HEK293 (cell line): ENCODE measurements around the gene EPHA6.

Experiments
- CTCF ChIA-PET: fragments of 350-600 bp; formaldehyde crosslinking; extraction: SDS; loops from one replicate; lab custom pipeline; 2021; ENCODE audit warnings: antibody characterized with exemption; lab: Yijun Ruan, JAX
- POLR2A ChIA-PET: fragments of 300-600 bp; formaldehyde crosslinking; extraction: SDS; loops from one replicate; lab custom pipeline; 2020; ENCODE audit warnings: antibody characterized with exemption, inconsistent platforms; lab: Yijun Ruan, JAX
- H3K27ac ChIP-seq: fragments of 200-500 bp; sonication (Bioruptor generic); 2 replicates; pipeline ENCODE4 v1.5.1; 2014; ENCODE audit warnings: low read depth, low read length, control low read depth, inconsistent platforms; ENCODE audit errors: extremely low read depth
- H3K36me3 ChIP-seq, 2 experiments: fragments of 200-500 bp in 1 of 2; sonication (Bioruptor generic) in 1 of 2; 1 replicate in 1 of 2; 2 replicates in 1 of 2; pipeline ENCODE4 v1.5.1; 2014 to 2017; ENCODE audit warnings: inconsistent platforms in 2 of 2, low read length in 2 of 2; ENCODE audit not compliant: control insufficient read depth in 2 of 2, insufficient read depth in 1 of 2
- H3K4me1 ChIP-seq: fragments of 200-500 bp; sonication (Bioruptor generic); 2 replicates; pipeline ENCODE4 v1.5.1; 2014; ENCODE audit warnings: mild to moderate bottlenecking, low read length, inconsistent platforms; ENCODE audit not compliant: control insufficient read depth, insufficient read depth
- H3K4me3 ChIP-seq: 2 replicates; pipeline ENCODE4 v1.5.1; 2011; ENCODE audit warnings: low read depth, mild to moderate bottlenecking, control low read depth, low read length, moderate library complexity
- H3K9me3 ChIP-seq: fragments of 200-500 bp; sonication (Bioruptor generic); 2 replicates; pipeline ENCODE4 v1.5.1; 2014; ENCODE audit warnings: low read depth, low read length, inconsistent platforms; ENCODE audit not compliant: control insufficient read depth, insufficient read depth
- PATZ1 ChIP-seq: fragments of 450-650 bp; formaldehyde crosslinking; IDR thresholded peaks from 2 replicates; pipeline ENCODE4 v1.5.1; 2016; ENCODE audit warnings: missing biosample characterization, missing genetic modification characterization
- PRDM10 ChIP-seq: fragments of 450-650 bp; formaldehyde crosslinking; IDR thresholded peaks from 2 replicates; pipeline ENCODE4 v1.5.1; 2016; ENCODE audit warnings: missing biosample characterization, missing genetic modification characterization
- SETDB1 ChIP-seq: IDR thresholded peaks from one replicate; pipeline ENCODE4 v1.6.1; 2017; ENCODE audit warnings: mild to moderate bottlenecking, low read length, moderate library complexity, mixed read lengths; ENCODE audit not compliant: insufficient read length
- SP2 ChIP-seq: fragments of 450-650 bp; formaldehyde crosslinking; IDR thresholded peaks from 2 replicates; pipeline ENCODE4 v1.5.1; 2016; ENCODE audit warnings: missing biosample characterization, missing genetic modification characterization
- ZBTB10 ChIP-seq: fragments of 450-650 bp; formaldehyde crosslinking; IDR thresholded peaks from 2 replicates; pipeline ENCODE4 v1.5.1; 2016; ENCODE audit warnings: missing biosample characterization, missing genetic modification characterization
- ZFHX2 ChIP-seq: fragments of 450-650 bp; formaldehyde crosslinking; conservative IDR thresholded peaks from 2 replicates; pipeline ENCODE4 v1.5.1; 2016; ENCODE audit warnings: missing biosample characterization, missing genetic modification characterization
- ZNF112 ChIP-seq: fragments of 450-650 bp; formaldehyde crosslinking; IDR thresholded peaks from 2 replicates; pipeline ENCODE4 v1.5.0; 2017; ENCODE audit warnings: missing biosample characterization, missing genetic modification characterization
- ZNF114 ChIP-seq: fragments of 450-650 bp; formaldehyde crosslinking; IDR thresholded peaks from 2 replicates; pipeline ENCODE4 v1.5.0; 2017; ENCODE audit warnings: missing biosample characterization, missing genetic modification characterization
- ZNF266 ChIP-seq: fragments of 450-650 bp; formaldehyde crosslinking; IDR thresholded peaks from 2 replicates; pipeline ENCODE4 v1.5.1; 2016; ENCODE audit warnings: missing biosample characterization, missing genetic modification characterization, low read depth
- ZNF335 ChIP-seq: fragments of 450-650 bp; formaldehyde crosslinking; conservative IDR thresholded peaks from 2 replicates; pipeline ENCODE4 v1.5.1; 2016; ENCODE audit warnings: missing biosample characterization, missing genetic modification characterization
- ZNF354C ChIP-seq: fragments of 450-650 bp; formaldehyde crosslinking; IDR thresholded peaks from 2 replicates; pipeline ENCODE4 v1.5.1; 2016; ENCODE audit warnings: missing biosample characterization, missing genetic modification characterization, low read depth, borderline replicate concordance
- ZNF416 ChIP-seq: fragments of 450-650 bp; formaldehyde crosslinking; IDR thresholded peaks from 2 replicates; pipeline ENCODE4 v1.5.1; 2016; ENCODE audit warnings: missing biosample characterization, missing genetic modification characterization
- ZNF473 ChIP-seq: fragments of 450-650 bp; formaldehyde crosslinking; IDR thresholded peaks from 2 replicates; pipeline ENCODE4 v1.5.1; 2017; ENCODE audit warnings: missing biosample characterization, missing genetic modification characterization
- ZNF488 ChIP-seq: fragments of 450-650 bp; formaldehyde crosslinking; IDR thresholded peaks from 2 replicates; pipeline ENCODE4 v1.5.1; 2016; ENCODE audit warnings: missing biosample characterization, missing genetic modification characterization
- ZNF529 ChIP-seq: fragments of 450-650 bp; formaldehyde crosslinking; IDR thresholded peaks from 2 replicates; pipeline ENCODE4 v1.5.1; 2017; ENCODE audit warnings: missing genetic modification characterization, missing biosample characterization; ENCODE audit not compliant: insufficient replicate concordance
- ZNF530 ChIP-seq: fragments of 450-650 bp; formaldehyde crosslinking; IDR thresholded peaks from 2 replicates; pipeline ENCODE4 v1.5.1; 2016; ENCODE audit warnings: low read depth, missing biosample characterization, missing genetic modification characterization
- ZNF548 ChIP-seq: fragments of 450-650 bp; formaldehyde crosslinking; IDR thresholded peaks from 2 replicates; pipeline ENCODE4 v1.5.1; 2016; ENCODE audit warnings: missing biosample characterization, missing genetic modification characterization
- ZNF610 ChIP-seq: fragments of 450-650 bp; formaldehyde crosslinking; IDR thresholded peaks from 2 replicates; pipeline ENCODE4 v1.5.1; 2016; ENCODE audit warnings: missing biosample characterization, missing genetic modification characterization, borderline replicate concordance
- ZNF654 ChIP-seq: fragments of 450-650 bp; formaldehyde crosslinking; IDR thresholded peaks from 2 replicates; pipeline ENCODE4 v1.5.1; 2016; ENCODE audit warnings: low read depth, missing biosample characterization, missing genetic modification characterization
- ZNF670 ChIP-seq: fragments of 450-650 bp; formaldehyde crosslinking; IDR thresholded peaks from 2 replicates; pipeline ENCODE4 v1.5.1; 2016; ENCODE audit warnings: missing biosample characterization, missing genetic modification characterization, low read depth
- TF ChIP-seq, protein P1 (sequence below): fragments of 450-650 bp; formaldehyde crosslinking; IDR thresholded peaks from 2 replicates; pipeline ENCODE4; 2016; ENCODE audit warnings: missing biosample characterization, missing genetic modification characterization
- TF ChIP-seq, protein P2 (sequence below): fragments of 450-650 bp; formaldehyde crosslinking; IDR thresholded peaks from 2 replicates; pipeline ENCODE4 v1.5.1; 2016; ENCODE audit warnings: missing biosample characterization, missing genetic modification characterization
- TF ChIP-seq, protein P3 (sequence below): fragments of 450-650 bp; formaldehyde crosslinking; IDR thresholded peaks from 2 replicates; pipeline ENCODE4 v1.5.1; 2016; ENCODE audit warnings: missing biosample characterization, missing genetic modification characterization

Gene EPHA6

DNA sequence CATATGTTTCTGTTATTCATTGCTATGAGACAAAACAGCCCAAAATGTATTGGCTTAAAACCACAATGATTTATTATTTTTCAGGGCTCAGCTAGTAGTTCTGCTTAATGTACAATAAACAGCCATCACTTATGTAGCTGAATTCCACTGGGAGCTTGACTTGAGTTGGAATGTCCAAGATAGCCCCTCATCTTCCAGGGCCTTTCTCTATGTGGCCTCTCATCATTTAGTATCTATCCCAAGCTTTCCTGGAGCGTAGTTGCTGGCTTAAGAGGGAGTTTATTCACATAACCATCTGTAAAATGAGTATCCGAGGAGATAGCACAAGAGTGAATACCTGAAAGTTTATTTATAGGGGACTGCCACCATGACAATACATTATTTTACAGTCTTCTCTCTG lies 176.8 kb downstream of the EPHA6 start:
- Histone ChIP-seq H3K4me1 (no peaks in the 10 kb centered on the region), H3K36me3 (no peaks in the 10 kb centered on the region), H3K9me3 (no peaks in the 10 kb centered on the region), H3K4me3 (no peak overlapping the region), H3K27ac (no peak overlapping the region)
- ChIA-PET POLR2A (no interaction called here), CTCF (no interaction called here)
- no peak for TF ChIP-seq ZNF488 (tag by site-specific recombination)
- TF ChIP-seq, protein P1, sequence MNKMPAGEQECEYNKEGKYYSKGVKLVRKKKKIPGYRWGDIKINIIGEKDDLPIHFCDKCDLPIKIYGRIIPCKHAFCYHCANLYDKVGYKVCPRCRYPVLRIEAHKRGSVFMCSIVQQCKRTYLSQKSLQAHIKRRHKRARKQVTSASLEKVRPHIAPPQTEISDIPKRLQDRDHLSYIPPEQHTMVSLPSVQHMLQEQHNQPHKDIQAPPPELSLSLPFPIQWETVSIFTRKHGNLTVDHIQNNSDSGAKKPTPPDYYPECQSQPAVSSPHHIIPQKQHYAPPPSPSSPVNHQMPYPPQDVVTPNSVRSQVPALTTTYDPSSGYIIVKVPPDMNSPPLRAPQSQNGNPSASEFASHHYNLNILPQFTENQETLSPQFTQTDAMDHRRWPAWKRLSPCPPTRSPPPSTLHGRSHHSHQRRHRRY (tag by site-specific recombination), result no peak
- TF ChIP-seq ZNF354C, result no peak
- no peak for TF ChIP-seq ZBTB10 (tag by site-specific recombination)
- no peak for TF ChIP-seq ZNF530 (tag by site-specific recombination)
- TF ChIP-seq ZNF670 (tag by site-specific recombination), result no peak
- TF ChIP-seq ZNF610, result no peak
- no peak for TF ChIP-seq ZNF114 (tag by site-specific recombination)
- TF ChIP-seq ZNF654 (tag by site-specific recombination), result no peak
- TF ChIP-seq, protein P2, sequence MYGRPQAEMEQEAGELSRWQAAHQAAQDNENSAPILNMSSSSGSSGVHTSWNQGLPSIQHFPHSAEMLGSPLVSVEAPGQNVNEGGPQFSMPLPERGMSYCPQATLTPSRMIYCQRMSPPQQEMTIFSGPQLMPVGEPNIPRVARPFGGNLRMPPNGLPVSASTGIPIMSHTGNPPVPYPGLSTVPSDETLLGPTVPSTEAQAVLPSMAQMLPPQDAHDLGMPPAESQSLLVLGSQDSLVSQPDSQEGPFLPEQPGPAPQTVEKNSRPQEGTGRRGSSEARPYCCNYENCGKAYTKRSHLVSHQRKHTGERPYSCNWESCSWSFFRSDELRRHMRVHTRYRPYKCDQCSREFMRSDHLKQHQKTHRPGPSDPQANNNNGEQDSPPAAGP (tag by site-specific recombination), result no peak
- TF ChIP-seq ZNF112 (tag by site-specific recombination), result no peak
- TF ChIP-seq ZNF529 (tag by site-specific recombination), result no peak

DNA sequence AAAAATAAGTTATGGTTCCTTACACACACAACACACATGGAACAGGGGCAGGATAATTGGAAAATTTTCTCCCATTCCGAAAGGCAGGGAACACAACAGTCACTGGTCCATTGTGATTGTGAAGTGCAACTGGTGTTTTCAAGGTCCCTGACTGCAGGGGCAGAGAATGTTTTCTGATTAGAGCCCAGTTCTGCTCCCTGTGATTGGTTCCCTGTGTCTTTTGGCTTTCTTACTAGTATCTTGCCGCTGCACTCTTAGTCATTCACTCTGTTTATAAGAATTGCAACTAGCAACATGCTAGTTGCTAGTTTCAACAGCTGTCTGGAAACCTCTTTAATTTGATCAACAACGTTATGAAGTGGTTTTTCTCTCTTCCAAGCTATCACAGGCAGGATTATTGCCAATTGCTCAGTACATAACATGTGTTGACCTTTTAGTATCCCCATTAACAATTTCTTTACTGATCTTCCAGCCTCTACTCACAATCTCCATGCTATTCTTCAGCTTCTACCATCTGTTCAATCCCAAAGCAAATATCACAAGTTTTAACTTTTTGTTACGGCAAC lies 177.5 kb downstream of the EPHA6 start:
- CTCF ChIA-PET, result no interaction called here
- TF ChIP-seq, protein P3, sequence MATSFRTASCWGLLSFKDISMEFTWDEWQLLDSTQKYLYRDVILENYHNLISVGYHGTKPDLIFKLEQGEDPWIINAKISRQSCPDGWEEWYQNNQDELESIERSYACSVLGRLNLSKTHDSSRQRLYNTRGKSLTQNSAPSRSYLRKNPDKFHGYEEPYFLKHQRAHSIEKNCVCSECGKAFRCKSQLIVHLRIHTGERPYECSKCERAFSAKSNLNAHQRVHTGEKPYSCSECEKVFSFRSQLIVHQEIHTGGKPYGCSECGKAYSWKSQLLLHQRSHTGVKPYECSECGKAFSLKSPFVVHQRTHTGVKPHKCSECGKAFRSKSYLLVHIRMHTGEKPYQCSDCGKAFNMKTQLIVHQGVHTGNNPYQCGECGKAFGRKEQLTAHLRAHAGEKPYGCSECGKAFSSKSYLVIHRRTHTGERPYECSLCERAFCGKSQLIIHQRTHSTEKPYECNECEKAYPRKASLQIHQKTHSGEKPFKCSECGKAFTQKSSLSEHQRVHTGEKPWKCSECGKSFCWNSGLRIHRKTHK (tag by site-specific recombination), result no peak
- no peak for TF ChIP-seq SP2 (tag by site-specific recombination)
- TF ChIP-seq ZNF416 (tag by site-specific recombination), result no peak
- no peak for TF ChIP-seq SETDB1
- TF ChIP-seq PRDM10 (tag by site-specific recombination), result no peak
- no peak for TF ChIP-seq ZNF335 (tag by site-specific recombination)
- TF ChIP-seq ZFHX2 (tag by site-specific recombination), result no peak
- no peak for TF ChIP-seq ZNF473 (tag by site-specific recombination)
- no peak for TF ChIP-seq ZNF548 (tag by site-specific recombination)
- TF ChIP-seq PATZ1, result no peak
- TF ChIP-seq ZNF266 (tag by site-specific recombination), result no peak

More for the DNA sequence above, 177.5 kb downstream of the EPHA6 start:
- H3K36me3 ChIP-seq, result no peaks in the 10 kb centered on the region
- no peak overlapping the region for H3K27ac ChIP-seq
- H3K9me3 ChIP-seq, result no peaks in the 10 kb centered on the region
- POLR2A ChIA-PET, result no interaction called here
- H3K4me1 ChIP-seq, result no peaks in the 10 kb centered on the region
- no peak overlapping the region for H3K4me3 ChIP-seq
